ENCODE data around the gene MGAT3.
"Not testable (repeated sequence)": the region's sequence is repeated elsewhere in the genome, so short reads cannot be mapped to it uniquely, and the experiment has no call there.

Gene MGAT3

GRCh38 chr22:39494471-39495120, 37.8 kb downstream of the MGAT3 start:
- DNase-seq = no peak

- DNase-seq = peak; percentile 40
Measured at GRCh38 chr22:39496131-39496838, 39.5 kb downstream of the MGAT3 start.

DNA sequence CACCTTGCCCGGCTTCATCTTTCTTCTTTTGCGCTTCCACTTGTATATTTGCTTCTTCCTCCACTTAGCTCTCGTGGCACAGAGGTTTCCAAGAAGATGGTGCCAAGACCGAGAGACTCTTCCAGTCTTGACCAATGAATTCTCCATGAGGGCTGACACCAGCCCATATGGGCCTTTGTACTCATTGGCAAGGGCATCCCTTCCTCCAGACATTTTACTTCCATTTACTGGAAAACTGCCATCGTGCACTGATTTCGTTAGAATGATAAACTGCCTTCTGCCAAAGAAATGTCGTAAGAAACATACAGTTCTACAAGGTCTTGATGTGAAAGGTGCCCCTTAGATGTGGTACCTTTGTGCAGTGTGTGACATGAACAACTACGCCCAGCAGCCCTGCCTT, 40.6 kb downstream of the MGAT3 start:
- DNase-seq = no peak

GRCh38 chr22:39498368-39498767, 41.6 kb downstream of the MGAT3 start:
- DNase-seq = no peak

DNA sequence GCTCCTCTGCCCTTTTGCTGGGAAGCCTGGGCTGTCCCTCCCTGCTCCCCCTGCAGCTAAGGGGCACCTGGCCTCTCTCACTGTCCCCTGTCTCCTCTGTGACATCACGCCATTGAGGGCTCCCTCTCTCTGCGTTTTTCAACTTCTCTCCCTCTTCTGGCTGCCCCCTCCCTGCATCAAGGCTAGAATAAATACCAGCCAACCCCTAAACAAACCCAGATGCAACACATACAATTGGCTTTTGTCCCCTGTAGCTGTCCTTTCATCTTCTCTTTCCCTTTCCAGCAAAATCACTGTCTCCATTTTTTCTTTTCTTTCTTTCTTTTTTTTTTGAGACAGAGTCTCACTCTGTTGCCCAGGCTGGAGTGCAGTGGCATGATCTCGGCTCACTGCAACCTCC, 42.0 kb downstream of the MGAT3 start:
- no peak for DNase-seq

DNA sequence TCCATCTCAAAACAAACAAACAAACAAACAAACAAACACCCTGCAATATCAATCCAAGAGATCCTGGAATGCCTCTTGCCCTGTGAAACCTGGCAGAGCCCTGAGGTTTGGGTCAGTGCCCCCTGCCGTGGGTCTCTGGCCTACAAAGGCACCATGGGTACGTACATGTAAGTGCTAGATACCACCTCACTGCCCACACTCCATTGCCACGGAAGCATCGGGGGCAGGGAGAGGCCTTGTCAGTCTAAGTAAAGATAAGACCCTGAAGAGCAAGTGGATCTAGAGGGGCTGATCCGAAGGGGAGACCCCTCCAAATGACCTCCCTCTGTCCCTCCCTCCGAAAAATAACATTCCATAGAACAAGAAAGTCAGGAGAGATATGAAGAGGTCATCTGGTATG, 43.3 kb downstream of the MGAT3 start:
- DNase-seq = no peak

DNA sequence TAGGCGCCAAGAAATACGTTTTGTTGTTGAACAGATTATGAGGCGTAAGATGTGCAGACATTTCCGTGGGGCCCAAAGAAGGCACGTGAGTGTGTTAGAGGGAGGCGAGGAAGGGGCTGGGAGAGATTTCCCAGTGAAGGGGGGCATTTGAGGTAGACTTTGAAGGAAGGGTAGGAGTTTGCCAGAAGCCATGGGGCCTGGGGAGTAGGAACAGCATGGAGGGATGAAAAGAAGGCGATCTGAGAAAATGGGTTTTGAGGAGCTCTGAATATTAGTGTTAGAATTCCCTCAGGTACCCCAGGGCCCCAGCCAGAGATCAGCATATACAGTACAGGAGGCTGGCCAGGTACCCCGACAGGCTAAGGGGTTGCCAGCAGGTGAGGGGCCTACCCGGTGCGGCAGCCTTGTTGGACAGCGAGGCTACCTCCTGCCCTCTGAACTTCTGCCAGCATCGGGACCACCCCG, 44.9 kb downstream of the MGAT3 start:
- no peak for DNase-seq

DNA sequence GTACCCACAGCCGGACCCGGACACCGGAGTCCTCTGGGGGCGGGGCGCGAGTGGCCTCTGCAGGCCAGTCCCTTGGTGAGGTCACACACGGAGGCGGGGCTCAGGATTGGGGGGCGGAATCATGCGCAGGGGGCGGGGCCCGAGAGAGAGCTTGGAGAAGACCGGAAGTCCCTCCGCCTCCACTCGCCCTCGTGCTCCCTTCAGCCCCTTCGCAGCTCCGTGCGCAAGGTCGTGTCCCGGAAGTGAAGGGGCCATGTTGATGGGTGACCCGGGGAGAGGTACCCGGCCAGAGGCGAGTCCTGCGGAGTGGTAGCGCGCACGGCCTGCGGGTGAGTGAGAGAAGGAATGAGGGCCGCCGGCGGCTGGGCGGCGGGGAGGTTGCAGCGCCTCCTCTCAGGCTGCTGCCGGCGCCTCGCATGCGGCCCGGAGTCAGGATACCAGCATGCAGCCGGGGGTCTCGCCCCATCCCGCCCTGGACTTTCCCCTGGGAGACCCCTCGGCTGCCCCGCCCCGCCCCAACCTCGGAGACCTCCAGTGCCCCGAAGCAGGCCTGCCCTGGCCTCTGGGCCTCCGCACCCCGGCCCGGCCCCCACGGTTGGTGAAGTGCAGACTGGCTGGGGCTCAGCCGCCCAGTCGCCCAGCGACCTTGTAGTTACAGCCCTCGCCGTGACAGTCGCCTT, 45.4 kb downstream of the MGAT3 start, which contains the start of gene MIEF1:
TSS of gene MIEF1 (plus strand) at position 182 of the 680 bp plus-strand sequence. CDS start 9,005 bp downstream, outside the sequence.
- DNase-seq = peak; percentile 87

GRCh38 chr22:39502789-39503409, 46.1 kb downstream of the MGAT3 start:
- no peak for DNase-seq

DNA sequence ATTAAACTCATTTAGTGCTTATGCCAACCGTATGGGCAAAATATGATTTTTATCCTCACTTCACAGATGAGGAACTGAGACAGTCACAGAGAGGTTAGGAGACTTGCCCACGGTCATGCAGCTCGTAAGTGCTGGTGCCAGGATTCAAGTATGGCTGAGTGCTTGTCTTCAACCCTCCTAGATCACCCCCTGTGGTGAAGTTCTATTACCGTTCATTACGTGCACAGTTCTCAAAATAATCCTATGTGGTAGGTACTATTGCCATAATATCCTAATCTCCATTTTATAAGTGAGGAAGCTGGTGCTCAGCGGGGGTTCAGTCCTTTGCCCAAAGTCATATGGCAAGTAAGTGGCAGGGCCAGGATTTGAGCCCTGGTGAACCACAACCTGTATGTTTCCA, 46.8 kb downstream of the MGAT3 start:
- DNase-seq = no peak

GRCh38 chr22:39504071-39504470, 47.3 kb downstream of the MGAT3 start:
- DNase-seq = no peak

DNA sequence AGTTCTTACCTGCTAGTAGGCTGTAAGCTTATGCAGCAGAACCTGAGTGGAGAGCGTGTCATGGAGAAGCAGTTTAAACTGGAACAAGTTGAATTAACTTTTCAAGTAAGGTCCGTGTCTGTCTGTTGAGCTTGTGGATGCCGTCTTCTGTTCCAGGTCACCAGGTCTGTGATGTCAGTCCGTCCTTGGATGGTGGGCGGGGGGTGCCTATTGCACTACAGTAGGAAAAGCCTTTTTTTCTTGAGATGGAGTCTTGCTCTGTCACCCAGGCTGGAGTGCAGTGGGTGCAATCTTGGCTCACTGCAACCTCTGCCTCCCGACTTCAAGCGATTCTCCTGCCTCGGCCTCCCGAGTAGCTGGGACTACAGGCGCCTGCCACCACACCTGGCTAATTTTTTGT, 50.2 kb downstream of the MGAT3 start:
- DNase-seq = not testable (repeated sequence)

DNA sequence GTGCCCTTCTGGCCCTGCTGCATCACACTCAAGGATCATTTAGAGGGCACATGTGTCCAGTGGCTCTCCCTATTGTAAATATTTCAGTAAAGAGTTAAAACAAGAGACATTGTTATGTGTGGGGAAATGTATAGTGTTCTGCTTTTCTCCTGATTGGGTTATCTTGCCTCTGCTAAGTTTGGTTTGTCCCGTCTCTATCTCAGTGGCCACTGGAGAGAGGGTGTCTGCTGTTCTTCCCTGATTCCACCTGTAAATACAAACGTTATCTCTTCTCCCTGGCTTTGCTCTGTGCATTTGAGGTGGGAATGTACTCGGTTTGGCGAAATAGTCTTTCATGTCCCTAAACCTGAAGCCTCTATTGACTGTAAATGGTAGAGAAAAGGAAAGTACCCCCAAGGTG, 51.6 kb downstream of the MGAT3 start:
- no peak for DNase-seq

GRCh38 chr22:39510529-39511149, 53.8 kb downstream of the MGAT3 start:
- no peak for DNase-seq

DNA sequence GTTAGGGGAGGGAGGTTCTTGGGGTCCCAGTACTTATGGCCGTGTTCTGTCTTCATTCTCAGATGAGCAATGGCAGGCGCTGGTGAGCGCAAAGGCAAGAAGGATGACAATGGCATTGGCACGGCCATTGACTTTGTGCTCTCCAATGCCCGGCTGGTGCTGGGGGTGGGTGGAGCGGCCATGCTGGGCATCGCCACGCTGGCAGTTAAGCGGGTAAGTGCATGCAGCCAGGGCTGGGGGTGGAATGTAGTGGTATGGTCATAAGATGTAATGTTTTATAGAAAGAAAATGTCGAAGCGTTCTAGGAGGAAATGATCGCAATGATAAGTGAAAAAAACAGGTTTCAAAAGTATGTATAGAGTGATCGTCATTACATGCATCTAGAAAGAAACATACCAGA, 54.4 kb downstream of the MGAT3 start:
- DNase-seq = no peak

- DNase-seq = no peak
Measured at GRCh38 chr22:39512026-39512425, 55.2 kb downstream of the MGAT3 start.

DNA sequence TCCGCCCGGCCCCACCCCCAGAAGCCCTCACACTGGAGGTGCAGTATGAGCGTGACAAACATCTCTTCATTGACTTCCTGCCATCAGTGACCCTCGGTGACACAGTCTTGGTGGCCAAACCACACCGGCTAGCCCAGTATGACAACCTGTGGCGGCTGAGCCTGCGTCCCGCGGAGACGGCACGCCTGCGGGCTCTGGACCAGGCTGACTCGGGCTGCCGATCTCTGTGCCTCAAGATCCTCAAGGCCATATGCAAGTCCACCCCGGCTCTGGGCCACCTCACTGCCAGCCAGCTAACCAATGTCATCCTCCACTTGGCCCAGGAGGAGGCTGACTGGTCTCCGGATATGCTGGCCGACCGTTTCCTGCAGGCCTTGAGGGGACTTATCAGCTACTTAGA, 57.0 kb downstream of the MGAT3 start:
- DNase-seq = no peak

- DNase-seq = no peak
Measured at GRCh38 chr22:39514373-39514973, 57.7 kb downstream of the MGAT3 start.

DNA sequence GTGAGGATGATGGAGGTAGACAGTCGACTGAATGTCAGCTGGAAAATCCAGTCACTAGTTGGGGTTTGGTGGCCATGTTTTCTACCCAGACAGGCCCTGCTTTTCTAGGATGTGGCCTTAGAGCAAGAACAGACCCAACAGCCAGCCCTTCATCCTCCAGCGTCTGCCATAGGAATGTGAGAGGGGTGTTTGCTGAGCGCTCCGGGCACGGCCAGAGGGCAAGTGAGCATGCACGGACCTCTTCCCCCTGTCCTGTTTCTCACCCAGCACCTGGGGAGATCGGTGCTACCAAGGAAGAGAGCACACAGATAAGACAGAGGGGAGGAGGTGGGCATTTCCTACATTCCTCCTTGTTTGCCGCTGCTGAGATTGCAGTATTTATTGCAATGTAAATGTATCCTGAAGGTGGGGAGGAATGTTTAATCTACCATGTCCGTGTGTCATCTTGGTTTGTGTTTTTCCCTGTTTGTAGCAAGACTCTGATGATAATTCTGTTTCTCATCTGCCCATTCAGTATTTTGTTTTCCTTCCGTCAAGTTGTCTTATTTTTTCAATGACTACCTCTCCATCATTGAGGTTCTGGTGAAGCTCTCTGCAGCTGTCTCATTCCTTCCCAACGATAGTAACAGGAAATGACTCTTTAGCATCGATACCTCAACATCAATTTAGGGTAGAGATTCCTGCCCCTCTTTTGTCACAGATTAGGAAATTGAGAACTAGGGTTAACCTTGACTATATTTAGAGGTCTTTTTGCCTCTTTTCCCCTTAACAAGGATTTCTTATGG, 58.6 kb downstream of the MGAT3 start:
- DNase-seq = no peak

- no peak for DNase-seq
Measured at GRCh38 chr22:39517470-39517869, 60.7 kb downstream of the MGAT3 start.

- no peak for DNase-seq
Measured at GRCh38 chr22:39518144-39518786, 61.5 kb downstream of the MGAT3 start.

Measured in NCI-H1048 (cell line).